AG04450 (cell line): ENCODE results near the gene MTMR3. TPM values are rescaled to one million over a fixed set of nuclear protein-coding genes. Genes with fewer than 3 reads are reported as not detected.

Source experiments
- CTCF ChIA-PET: fragments of 300-600, 350-600 bp; formaldehyde crosslinking; extraction: SDS; loops from one replicate; lab custom pipeline; 2022; ENCODE audit warnings: antibody characterized with exemption, inconsistent platforms; lab: Charles Lee
- POLR2A ChIA-PET: fragments of 350-600 bp; formaldehyde crosslinking; extraction: SDS; loops from one replicate; lab custom pipeline; 2021; ENCODE audit warnings: antibody characterized with exemption, inconsistent platforms; lab: Yijun Ruan, JAX
- DNase-seq: peaks from one replicate; pipeline ENCODE4 v3.0.0-alpha.2; 2011; ENCODE audit warnings: low read depth, low spot score
- H3K27ac ChIP-seq: one replicate; pipeline ENCODE4 v1.5.1; 2012; ENCODE audit warnings: low read depth, low read length, control low read depth
- H3K27me3 ChIP-seq: one replicate; pipeline ENCODE4 v1.6.0; 2012; ENCODE audit warnings: low read length; ENCODE audit not compliant: control insufficient read depth, insufficient read depth
- H3K4me3 ChIP-seq: 2 replicates; pipeline ENCODE4 v1.5.1; 2011; ENCODE audit warnings: mild to moderate bottlenecking, low read depth, low read length, control low read depth
- H3K9me3 ChIP-seq: 2 replicates; pipeline ENCODE4 v1.5.1; 2012; ENCODE audit warnings: low read length; ENCODE audit not compliant: control insufficient read depth, insufficient read depth
- CTCF ChIP-seq: IDR thresholded peaks from 2 replicates; pipeline ENCODE4 v1.5.1; 2011; ENCODE audit warnings: low read depth, low read length, control low read depth, inconsistent platforms
- polyA plus RNA-seq: library from polyadenylated mRNA; depleted of rRNA; stranded (reverse); fragments of >200 nt; gene quantifications from 2 replicates; pipeline ENCODE4 v1.2.3, GENCODE V29; 2011

The MTMR3 gene
- polyA plus RNA-seq, 1 experiment, result 27.8 TPM

GRCh38 chr22:29842172-29842571 is 40.8 kb upstream of the MTMR3 start:
- POLR2A ChIA-PET, result interaction anchor here (0.6 kb wide), 2 partner anchors 21 to 125 kb away, joined by 3 to 4 read pairs; no protein-coding TSS in a partner anchor
- no peak for DNase-seq

DNA sequence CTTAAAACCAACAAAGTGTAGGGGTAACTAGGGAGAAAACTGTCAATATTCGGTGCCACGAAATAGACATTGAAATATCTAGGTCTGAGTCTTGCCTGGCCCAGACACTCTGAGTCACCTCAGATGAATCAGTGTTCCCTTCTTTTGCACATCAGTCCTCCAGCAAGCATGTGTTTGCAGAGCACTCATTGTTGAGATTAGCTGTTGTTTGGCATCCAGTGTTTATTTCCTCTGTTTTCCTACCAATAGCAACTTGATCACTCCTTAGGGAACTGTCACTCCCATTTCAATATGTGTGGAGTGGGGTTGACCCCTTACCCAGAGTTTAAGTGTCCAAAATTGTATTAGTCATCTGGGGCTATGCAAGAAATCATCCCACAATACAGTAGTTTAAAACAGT is 40.2 kb upstream of the MTMR3 start:
- ChIA-PET POLR2A (interaction anchor here (0.6 kb wide), 1 partner anchor 125 kb away, joined by 4 read pairs; no protein-coding TSS in a partner anchor), CTCF (interaction anchor here (0.5 to 1.1 kb wide), 2 partner anchors 162 to 176 kb away, joined by 3 to 7 read pairs; no protein-coding TSS in a partner anchor)
- TF ChIP-seq CTCF, result no peak
- Histone ChIP-seq H3K4me3 (no peak overlapping the region), H3K9me3 (peaks cover 9% of the 10 kb centered on the region), H3K27ac (no peak overlapping the region), H3K27me3 (no peaks in the 10 kb centered on the region)
- peak; percentile 30 for DNase-seq

More at GRCh38 chr22:29842172-29842571, 40.8 kb upstream of the MTMR3 start:
- Histone ChIP-seq H3K9me3 (peaks cover 10% of the 10 kb centered on the region), H3K27ac (no peak overlapping the region), H3K27me3 (no peaks in the 10 kb centered on the region), H3K4me3 (no peak overlapping the region)
- no peak for TF ChIP-seq CTCF
- CTCF ChIA-PET, result interaction anchor here (0.5 to 1.1 kb wide), 2 partner anchors 163 to 176 kb away, joined by 3 to 7 read pairs; no protein-coding TSS in a partner anchor

- CTCF ChIA-PET, result interaction anchor here (0.7 to 1.1 kb wide), 2 partner anchors 57 to 159 kb away, joined by 4 to 5 read pairs; no protein-coding TSS in a partner anchor
- POLR2A ChIA-PET, result no interaction called here
- no peak for TF ChIP-seq CTCF
Observed at GRCh38 chr22:29846290-29846689, 36.7 kb upstream of the MTMR3 start.

GRCh38 chr22:29848111-29848510 is 34.9 kb upstream of the MTMR3 start:
- no peaks in the 10 kb centered on the region for H3K27me3 ChIP-seq
- ChIA-PET CTCF (interaction anchor here (1.6 kb wide), 1 partner anchor 157 kb away, joined by 5 read pairs; no protein-coding TSS in a partner anchor), POLR2A (no interaction called here)
- DNase-seq, result no peak
- peaks cover 7% of the 10 kb centered on the region; the same call in 1 of the 2 replicates for H3K9me3 ChIP-seq
- no peak overlapping the region for H3K27ac ChIP-seq
- TF ChIP-seq CTCF, result no peak
- H3K4me3 ChIP-seq, result no peak overlapping the region

More at GRCh38 chr22:29846290-29846689, 36.7 kb upstream of the MTMR3 start:
- no peak overlapping the region for H3K27ac ChIP-seq
- H3K4me3 ChIP-seq, result no peak overlapping the region
- H3K27me3 ChIP-seq, result no peaks in the 10 kb centered on the region
- H3K9me3 ChIP-seq, result peaks cover 7% of the 10 kb centered on the region; the same call in 1 of the 2 replicates
- no peak for DNase-seq

GRCh38 chr22:29854432-29854831 is 28.5 kb upstream of the MTMR3 start:
- no peak overlapping the region for H3K27ac ChIP-seq
- no peak for DNase-seq
- CTCF ChIA-PET, result no interaction called here
- POLR2A ChIA-PET, result interaction anchor here (0.6 kb wide), 1 partner anchor 127 kb away, joined by 4 read pairs; no protein-coding TSS in a partner anchor
- no peaks in the 10 kb centered on the region for H3K9me3 ChIP-seq
- TF ChIP-seq CTCF, result no peak
- H3K4me3 ChIP-seq, result no peak overlapping the region
- no peaks in the 10 kb centered on the region for H3K27me3 ChIP-seq
